NCI-H2107 treated with DMSO at 0.1 percent for 48 hours (cell line): Measurements from ENCODE around the gene IQCB1.
A peak's percentile ranks its signal among the peaks of the same experiment; 100 is the strongest.
"Not testable (repeated sequence)": the region's sequence is repeated elsewhere in the genome, so short reads cannot be mapped to it uniquely, and the experiment has no call there.

ENCODE experiments used
- DNase-seq: peaks from one replicate; lab custom pipeline; 2025; ENCODE audit not compliant: unreplicated experiment; lab: John Stamatoyannopoulos, UW

IQCB1 gene

DNA sequence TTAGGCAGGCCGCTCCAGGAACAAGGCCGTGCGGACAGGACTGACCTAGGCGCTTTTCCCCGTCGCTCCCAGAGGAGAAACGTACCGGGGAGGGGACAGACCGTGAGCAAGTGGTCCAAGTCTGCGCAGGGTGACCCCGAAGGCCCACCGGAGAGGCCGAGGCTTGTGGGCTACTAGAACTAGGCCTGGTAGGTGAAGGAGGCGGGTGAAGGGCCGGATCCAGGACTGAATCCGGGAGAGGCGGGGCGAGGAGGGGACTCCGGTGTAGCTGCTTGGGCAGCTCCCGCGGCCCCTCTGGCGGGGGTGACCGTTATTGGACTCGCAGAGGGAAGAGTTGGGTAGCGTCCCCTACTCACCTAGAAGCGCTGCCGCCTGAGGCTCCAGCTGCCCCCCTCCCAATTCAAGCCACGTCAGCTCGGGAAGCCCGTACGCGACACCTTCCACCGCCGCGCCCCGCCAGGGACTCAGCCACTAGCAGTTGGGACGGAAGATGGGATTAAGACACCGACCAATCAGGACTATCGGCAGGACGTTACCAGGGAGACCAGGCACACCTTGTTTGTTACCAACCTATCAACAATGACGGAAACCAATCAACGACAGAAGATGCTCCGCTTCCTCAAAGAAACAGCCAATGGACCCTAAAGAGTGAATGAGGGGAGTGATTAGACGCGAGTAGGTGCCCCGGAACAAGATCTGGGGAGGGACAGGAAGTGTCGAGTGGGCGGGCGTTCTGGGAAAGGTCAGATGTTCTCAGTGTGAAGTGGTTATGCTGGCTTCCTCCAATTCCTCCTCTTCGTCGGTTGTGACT, 85.4 kb downstream of the IQCB1 start, which contains the start of gene GOLGB1:
GOLGB1 (minus strand) TSS at position 466 of the 811 bp plus-strand sequence. CDS start 18,770 bp downstream, outside the sequence.
- DNase-seq, result peak; percentile 99

DNA sequence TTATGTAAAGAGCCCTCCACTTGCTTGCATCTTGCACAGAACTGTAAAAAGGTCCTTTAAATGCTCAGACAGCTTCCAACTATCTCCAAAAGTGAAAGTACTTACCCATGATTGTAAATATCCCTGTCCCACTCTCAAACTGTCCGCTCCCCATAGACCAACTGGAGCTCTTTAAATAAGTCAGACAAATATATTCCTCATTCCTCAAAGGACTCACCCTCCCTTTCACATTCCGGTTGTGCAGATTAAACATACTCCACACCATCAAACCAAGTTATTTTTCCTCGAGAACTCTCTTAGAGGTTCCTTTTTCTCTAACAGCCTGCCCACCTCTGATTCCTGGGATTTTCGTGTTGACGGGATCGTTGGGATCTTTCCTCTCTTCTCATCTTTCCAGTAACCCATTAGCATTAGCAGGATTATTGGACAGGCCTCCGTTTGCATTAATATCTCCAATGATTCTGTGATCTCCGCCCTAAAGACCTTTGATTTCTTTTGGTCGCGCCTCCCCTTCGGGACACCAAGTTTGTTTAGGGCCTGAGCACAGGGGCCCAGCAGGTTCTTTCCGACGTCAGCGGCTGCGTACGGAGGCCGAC, 86.1 kb downstream of the IQCB1 start:
- no peak for DNase-seq

DNA sequence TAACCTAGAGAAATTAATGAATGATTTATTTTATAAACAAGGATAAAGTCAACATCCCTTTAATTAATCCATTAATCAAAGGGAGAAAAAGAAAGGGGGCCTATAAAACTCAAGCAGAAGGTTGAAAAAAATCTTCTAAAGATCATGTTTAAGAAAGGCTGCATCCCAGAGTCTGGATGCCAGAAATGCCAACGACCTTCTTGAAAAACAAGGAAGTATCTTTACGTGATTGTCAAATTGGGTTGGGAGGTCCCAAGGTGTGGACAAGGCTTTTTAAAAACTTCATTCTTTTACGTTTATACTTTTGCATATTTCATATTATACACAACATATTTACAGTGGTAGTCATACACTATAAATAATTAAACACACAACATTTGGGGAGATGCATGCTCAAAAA, 86.9 kb downstream of the IQCB1 start:
- no peak for DNase-seq

DNA sequence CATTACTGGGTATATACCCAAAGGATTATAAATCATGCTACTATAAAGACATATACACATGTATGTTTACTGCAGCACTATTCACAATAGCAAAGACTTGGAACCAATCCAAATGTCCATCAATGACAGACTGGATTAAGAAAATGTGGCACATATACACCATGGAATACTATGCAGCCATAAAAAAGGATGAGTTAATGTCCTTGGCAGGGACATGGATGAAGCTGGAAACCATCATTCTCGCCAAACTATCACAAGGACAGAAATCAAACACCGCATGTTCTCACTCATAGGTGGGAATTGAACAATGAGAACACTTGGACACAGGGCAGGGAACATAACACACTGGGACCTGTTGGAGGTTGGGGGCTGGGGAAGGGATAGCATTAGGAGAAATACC, 91.8 kb downstream of the IQCB1 start:
- not testable (repeated sequence) for DNase-seq

DNA sequence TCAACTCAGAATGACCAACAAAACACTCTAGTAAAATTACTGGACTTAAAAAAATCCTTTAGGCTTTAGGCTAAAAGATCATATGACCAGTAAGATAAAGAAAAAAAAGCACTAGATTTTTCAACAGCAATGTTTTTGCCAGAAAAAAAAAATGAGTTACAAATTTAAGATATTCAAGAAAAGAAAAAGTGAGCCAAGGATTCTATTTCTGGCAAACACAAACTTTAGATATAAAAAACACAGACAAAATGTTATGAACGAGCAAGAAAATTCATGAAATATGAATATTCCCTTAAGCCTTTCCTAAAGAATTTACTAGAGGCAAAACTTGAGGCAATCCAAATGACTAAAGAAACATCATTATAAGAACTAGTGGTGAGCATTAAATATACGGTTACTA, 94.0 kb downstream of the IQCB1 start:
- no peak for DNase-seq

DNA sequence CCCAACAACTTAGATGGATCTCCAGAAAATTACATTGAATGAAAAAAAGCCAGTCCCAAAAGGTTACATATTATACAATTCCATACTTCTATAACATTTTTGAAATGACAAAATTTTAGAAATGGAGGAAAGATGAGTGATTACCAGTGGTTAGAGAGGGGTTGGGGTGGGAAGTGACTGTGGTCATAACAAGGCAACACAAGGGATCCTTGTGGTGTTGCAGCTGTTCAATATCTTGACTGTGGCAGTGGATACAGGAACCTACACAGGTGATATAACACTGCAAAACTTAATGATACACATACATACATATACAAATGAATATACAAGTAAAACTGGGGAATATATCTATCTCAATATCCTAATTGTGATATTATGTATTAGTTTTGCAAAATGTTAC, 95.0 kb downstream of the IQCB1 start:
- no peak for DNase-seq

DNA sequence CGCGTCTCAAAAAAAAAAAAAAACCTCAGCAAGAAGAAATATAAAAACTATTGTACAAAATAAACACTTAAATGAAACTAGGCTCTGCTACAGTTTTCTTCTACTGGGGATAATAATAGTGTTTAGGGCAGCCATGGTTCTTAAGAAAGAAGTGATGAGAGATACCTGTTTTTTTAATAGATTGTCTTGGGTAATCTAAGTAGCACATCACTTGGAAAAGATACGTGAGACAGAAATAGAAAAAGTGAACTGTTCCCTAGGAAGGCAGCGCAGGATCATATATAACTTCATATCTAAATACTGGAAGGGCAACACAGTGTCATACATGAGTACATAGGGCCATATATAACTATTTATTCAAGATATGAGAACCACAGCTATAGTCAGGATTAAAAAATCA, 97.2 kb downstream of the IQCB1 start:
- DNase-seq, result no peak

DNA sequence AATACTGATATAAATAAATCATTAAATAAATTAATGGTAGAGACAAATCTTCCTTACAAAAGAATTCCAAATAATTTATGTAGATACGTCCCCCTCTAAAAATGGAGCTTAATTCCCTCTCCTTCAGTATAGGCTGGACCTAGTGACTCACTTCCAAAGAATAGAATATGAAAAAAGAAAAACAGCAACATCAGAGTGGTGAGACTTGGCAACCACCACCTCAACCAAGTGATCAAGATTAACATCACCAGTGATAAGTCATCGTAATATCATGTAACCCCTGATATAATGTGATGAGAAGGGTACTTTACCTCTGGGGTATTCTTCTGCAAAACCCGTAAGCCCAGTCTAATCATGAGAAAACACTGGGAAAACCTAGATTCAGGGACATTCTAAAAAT, 98.7 kb downstream of the IQCB1 start:
- no peak for DNase-seq

DNA sequence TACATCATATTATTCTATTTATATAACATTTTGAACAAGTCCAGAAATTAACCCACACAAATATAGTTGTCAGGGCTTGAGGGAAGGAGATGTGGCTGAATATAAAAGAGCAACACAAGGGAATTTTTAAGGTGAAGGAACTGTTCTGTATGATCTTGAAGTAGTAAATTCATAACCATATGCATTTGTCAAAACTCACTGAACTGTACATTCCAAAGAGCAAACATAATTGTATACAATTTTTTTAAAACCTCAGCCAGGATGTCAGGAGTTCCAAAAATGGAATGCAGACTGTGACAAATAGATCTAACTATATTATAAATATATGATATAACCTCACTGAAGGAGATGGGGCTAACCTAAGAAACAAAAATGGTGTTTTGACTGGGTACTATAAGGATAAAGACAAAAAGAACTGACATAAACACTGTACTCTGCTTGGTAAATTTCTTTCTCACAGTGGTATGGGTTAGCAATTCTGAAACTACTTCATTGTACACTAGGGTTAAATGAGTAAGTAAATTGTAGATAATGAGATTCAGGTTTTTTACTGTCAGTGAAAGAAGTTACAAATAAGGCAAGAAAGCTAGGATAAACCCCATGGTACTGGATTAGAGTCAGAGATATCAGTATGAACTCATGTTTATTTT, 99.7 kb downstream of the IQCB1 start:
- DNase-seq, result no peak

DNA sequence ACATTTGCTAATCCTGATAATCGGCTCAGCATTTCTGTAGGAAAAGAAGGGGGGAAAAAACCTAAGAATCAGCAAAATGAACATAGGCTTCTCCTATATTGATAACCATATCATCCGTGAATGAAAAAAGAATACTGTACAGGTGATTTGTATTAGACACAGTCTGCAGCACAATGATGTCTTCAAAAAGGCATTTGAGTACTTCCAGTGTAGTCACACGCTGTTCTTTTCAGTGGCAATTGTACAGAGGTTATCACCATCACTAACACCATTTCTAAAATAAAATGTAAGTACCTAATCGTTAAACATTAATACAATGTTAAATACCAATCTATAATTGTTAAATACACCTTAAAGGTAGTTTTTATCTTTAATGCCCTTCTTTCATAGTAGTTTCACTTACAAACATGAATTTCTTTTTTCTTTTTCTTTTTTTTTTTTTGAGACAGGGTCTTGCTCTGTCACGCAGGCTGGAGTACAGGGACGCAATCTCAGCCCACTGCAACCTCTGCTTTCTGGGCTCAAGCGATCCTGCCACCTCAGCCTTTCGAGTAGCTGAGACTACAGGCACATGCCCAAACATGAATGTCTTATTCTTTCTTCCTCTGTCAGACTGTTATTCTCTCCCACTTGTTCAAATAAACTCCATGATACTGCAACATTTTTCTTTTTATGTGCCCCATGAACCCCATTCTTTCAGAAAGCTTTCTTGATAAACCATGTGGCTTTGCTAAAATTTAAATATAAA, 103.7 kb downstream of the IQCB1 start:
- DNase-seq, result no peak

DNA sequence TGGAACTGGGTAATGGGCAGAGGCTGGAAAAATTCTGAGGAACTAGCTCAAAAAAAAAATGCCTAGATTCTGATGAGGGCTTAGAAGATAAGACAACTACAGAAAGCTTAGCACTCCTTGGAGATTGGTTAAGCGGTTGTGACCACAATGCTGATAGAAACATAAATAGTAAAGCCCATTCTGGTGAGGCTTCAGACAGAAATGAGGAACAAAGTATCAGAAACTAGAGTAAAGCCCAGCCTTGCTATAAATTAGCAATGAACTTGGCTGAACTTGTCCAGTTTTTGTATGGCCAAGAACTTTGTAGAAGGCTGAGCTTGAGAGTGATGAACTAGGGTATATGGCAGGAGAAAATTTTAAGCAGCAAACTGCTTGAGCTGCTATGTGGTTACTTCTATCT, 110.7 kb downstream of the IQCB1 start:
- no peak for DNase-seq

DNA sequence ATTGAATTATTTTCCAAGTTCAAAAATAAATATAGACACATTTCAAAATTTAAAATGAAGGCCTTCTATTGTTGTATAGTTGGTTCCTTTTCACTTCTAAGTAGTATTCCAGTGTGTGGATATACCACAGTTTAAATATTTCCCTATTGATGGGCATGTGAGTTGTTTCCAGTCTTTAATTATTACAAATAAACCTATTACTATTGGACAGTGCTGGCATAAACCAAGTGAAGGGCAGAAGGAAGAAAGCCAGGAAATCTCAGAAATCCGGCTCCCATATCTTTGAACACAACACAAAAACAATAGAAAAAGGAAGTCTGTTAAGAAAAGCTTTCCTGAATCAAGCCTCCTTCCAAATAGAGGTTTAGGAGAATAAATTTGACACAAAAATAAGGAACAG, 111.4 kb downstream of the IQCB1 start:
- DNase-seq, result no peak

DNA sequence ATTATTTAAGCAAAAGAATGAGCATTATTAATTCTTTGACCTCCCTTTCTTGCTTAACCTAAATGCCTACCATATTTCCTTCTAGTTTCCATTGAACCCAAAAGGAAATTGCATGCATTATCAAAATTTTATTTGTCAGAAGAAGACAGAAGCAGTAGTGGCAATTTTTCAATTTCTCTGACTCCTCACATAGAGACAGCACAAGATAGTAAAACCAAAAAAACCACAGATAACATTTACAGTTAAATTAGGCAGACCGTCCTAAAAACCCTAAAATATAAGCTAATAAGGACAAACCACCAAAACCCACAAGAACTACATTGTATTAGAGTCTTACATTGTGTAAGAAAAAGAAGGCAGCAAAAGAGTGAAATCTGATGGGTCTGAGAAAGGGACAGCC, 112.4 kb downstream of the IQCB1 start:
- no peak for DNase-seq

DNA sequence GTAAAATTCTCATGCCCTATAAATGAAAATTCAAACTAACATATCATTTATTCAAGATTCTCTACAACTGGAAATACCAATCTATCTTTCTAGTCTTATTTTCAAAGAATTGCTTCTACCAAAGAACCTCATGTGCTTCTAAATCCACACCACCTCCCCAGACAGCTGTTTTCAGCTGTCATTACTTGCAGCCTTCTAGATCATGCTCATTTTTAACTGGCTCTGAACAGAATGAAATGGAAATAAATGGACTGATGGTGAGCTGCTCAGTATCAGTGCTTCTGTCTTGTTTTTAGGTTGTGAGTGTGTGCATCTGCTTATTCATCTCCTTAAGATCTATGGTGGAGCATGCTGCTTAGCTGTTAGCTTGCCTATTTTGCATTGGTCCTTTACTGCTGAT, 114.7 kb downstream of the IQCB1 start:
- no peak for DNase-seq
